NOMO-1 treated with DMSO at 0.1 percent for 48 hours (cell line): ENCODE data around the gene SYT14.
"Not testable (repeated sequence)": the region's sequence is repeated elsewhere in the genome, so short reads cannot be mapped to it uniquely, and the experiment has no call there.

Source experiments
- DNase-seq: peaks from one replicate; lab custom pipeline; 2025; ENCODE audit not compliant: unreplicated experiment; lab: John Stamatoyannopoulos, UW

The SYT14 gene

GRCh38 chr1:210024282-210024681 is 86.3 kb downstream of the SYT14 start:
- no peak for DNase-seq

- no peak for DNase-seq
Observed at GRCh38 chr1:210024996-210025395, 87.0 kb downstream of the SYT14 start.

GRCh38 chr1:210025870-210026269 is 87.9 kb downstream of the SYT14 start:
- DNase-seq, result no peak

GRCh38 chr1:210027994-210028393 is 90.0 kb downstream of the SYT14 start:
- no peak for DNase-seq

- DNase-seq, result no peak
Observed at GRCh38 chr1:210031473-210031872, 93.5 kb downstream of the SYT14 start.

- no peak for DNase-seq
Observed at GRCh38 chr1:210043058-210043457, 105.0 kb downstream of the SYT14 start.

GRCh38 chr1:210049616-210050015 is 111.6 kb downstream of the SYT14 start:
- DNase-seq, result no peak

GRCh38 chr1:210050491-210050890 is 112.5 kb downstream of the SYT14 start:
- DNase-seq, result not testable (repeated sequence)

GRCh38 chr1:210053126-210053525 is 115.1 kb downstream of the SYT14 start:
- no peak for DNase-seq

GRCh38 chr1:210057593-210057992 is 119.6 kb downstream of the SYT14 start:
- DNase-seq, result no peak

- DNase-seq, result no peak
Observed at GRCh38 chr1:210061992-210062391, 124.0 kb downstream of the SYT14 start.

GRCh38 chr1:210070531-210070930 is 132.5 kb downstream of the SYT14 start:
- no peak for DNase-seq

GRCh38 chr1:210072129-210072528 is 134.1 kb downstream of the SYT14 start:
- no peak for DNase-seq

- DNase-seq, result no peak
Observed at GRCh38 chr1:210072896-210073504, 135.0 kb downstream of the SYT14 start.

- DNase-seq, result no peak
Observed at GRCh38 chr1:210074904-210075303, 136.9 kb downstream of the SYT14 start.

GRCh38 chr1:210076620-210077019 is 138.6 kb downstream of the SYT14 start:
- no peak for DNase-seq

GRCh38 chr1:210081494-210081893 is 143.5 kb downstream of the SYT14 start:
- no peak for DNase-seq

GRCh38 chr1:210085359-210085758 is 147.3 kb downstream of the SYT14 start:
- no peak for DNase-seq

- DNase-seq, result no peak
Observed at GRCh38 chr1:210087058-210087457, 149.0 kb downstream of the SYT14 start.

- DNase-seq, result no peak
Observed at GRCh38 chr1:210089855-210090254, 151.8 kb downstream of the SYT14 start.

- DNase-seq, result no peak
Observed at GRCh38 chr1:210092366-210092765, 154.3 kb downstream of the SYT14 start.

GRCh38 chr1:210093461-210093860 is 155.4 kb downstream of the SYT14 start:
- DNase-seq, result no peak

- DNase-seq, result no peak
Observed at GRCh38 chr1:210098356-210098755, 160.3 kb downstream of the SYT14 start.
